ENCODE data around the gene HOMER2. TPM values are rescaled to one million over a fixed set of nuclear protein-coding genes. Genes with fewer than 3 reads are reported as not detected.
"Not testable (repeated sequence)": the region's sequence is repeated elsewhere in the genome, so short reads cannot be mapped to it uniquely, and the experiment has no call there.

The HOMER2 gene
- total and polyA plus RNA-seq, 2 donors (not counting 3 experiments of a cell fraction or from before 2014, with no cell fraction given) = 0.60 to 0.68 TPM

- FAIRE-seq (no peak), DNase-seq (ENCODE audit: low read depth, low spot score) (no peak)
- H3K9me3 ChIP-seq (replicated peaks; ENCODE audit: control insufficient read depth, insufficient read depth, low read length) = no peaks in the 10 kb centered on the region
- BruUV-seq (replicated peaks) = no TSS peak
- no peaks in the 10 kb centered on the region for H4K20me1 ChIP-seq (replicated peaks; ENCODE audit: control insufficient read depth, extremely low read depth, insufficient read depth, low read length)
- H2AFZ ChIP-seq (ENCODE audit: low read depth, low read length) = no peak overlapping the region
- H3K27ac ChIP-seq (ENCODE audit: insufficient read depth, low read depth, low read length) = no peak overlapping the region
- H3K36me3 ChIP-seq (ENCODE audit: control insufficient read depth in 2 of 2, extremely low read depth in 1 of 2, insufficient read depth in 2 of 2, low read length in 2 of 2) = no peaks in the 10 kb centered on the region
- H3K4me1 ChIP-seq (ENCODE audit: control insufficient read depth, extremely low read depth, insufficient read depth, low read length) = no peaks in the 10 kb centered on the region
- H3K9me1 ChIP-seq (replicated peaks; ENCODE audit: control insufficient read depth, extremely low read depth, insufficient read depth, low read length) = no peaks in the 10 kb centered on the region
- H3K4me2 ChIP-seq (ENCODE audit: insufficient read depth, low read length) = no peak overlapping the region
- H3K9ac ChIP-seq (replicated peaks; ENCODE audit: extremely low read depth, insufficient read depth, low read length) = no peak overlapping the region
- TF ChIP-seq MYC (IDR thresholded peaks at IDR 0.05; ENCODE audit: low read depth, low read length) = no peak
- TF ChIP-seq GATA2 (IDR thresholded peaks at IDR 0.05; ENCODE audit: insufficient read depth, insufficient read length, low read depth, low read length) = no peak
- no peaks in the 10 kb centered on the region for H3K27me3 ChIP-seq (ENCODE audit: control insufficient read depth in 2 of 2, insufficient read depth in 2 of 2, low read length in 2 of 2)
- intact Hi-C loops (cut with micrococcal nuclease) = no loop called here
- H3K79me2 ChIP-seq (ENCODE audit: control insufficient read depth, insufficient read depth, low read length) = no peaks in the 10 kb centered on the region
- dilution Hi-C loops (cut with MboI; ENCODE audit: extremely low pct_ligation_motif_present, low sequenced_read_pairs) = no loop called here
- ChIA-PET CTCF (no interaction called here), POLR2A (no interaction called here)
- H3K4me3 ChIP-seq (replicated peaks in 1 of 3; ENCODE audit: insufficient read depth in 1 of 3, low read depth in 1 of 3, low read length in 3 of 3) = no peak overlapping the region
Measured at GRCh38 chr15:82894971-82895520, 57.5 kb downstream of the HOMER2 start.

- CTCF ChIA-PET = interaction anchor here (0.6 kb wide), 1 partner anchor 58 kb away, joined by 3 read pairs; no protein-coding TSS in a partner anchor
Measured at GRCh38 chr15:82893473-82893872, 59.0 kb downstream of the HOMER2 start.

More at GRCh38 chr15:82893473-82893872, 59.0 kb downstream of the HOMER2 start:
- H3K4me3 ChIP-seq (replicated peaks in 1 of 3; ENCODE audit: insufficient read depth in 1 of 3, low read depth in 1 of 3, low read length in 3 of 3); H4K20me1 ChIP-seq (replicated peaks; ENCODE audit: control insufficient read depth, extremely low read depth, insufficient read depth, low read length); H3K27ac ChIP-seq (ENCODE audit: insufficient read depth, low read depth, low read length); H3K27me3 ChIP-seq (ENCODE audit: control insufficient read depth in 2 of 2, insufficient read depth in 2 of 2, low read length in 2 of 2); BruUV-seq (replicated peaks); H3K36me3 ChIP-seq (ENCODE audit: control insufficient read depth in 2 of 2, extremely low read depth in 1 of 2, insufficient read depth in 2 of 2, low read length in 2 of 2); DNase-seq (ENCODE audit: low read depth, low spot score); dilution Hi-C loops (cut with MboI; ENCODE audit: extremely low pct_ligation_motif_present, low sequenced_read_pairs); H2AFZ ChIP-seq (ENCODE audit: low read depth, low read length); intact Hi-C loops (cut with micrococcal nuclease); H3K9me1 ChIP-seq (replicated peaks; ENCODE audit: control insufficient read depth, extremely low read depth, insufficient read depth, low read length); H3K9ac ChIP-seq (replicated peaks; ENCODE audit: extremely low read depth, insufficient read depth, low read length); POLR2A ChIA-PET; H3K4me2 ChIP-seq (ENCODE audit: insufficient read depth, low read length); H3K79me2 ChIP-seq (ENCODE audit: control insufficient read depth, insufficient read depth, low read length); FAIRE-seq; H3K9me3 ChIP-seq (replicated peaks; ENCODE audit: control insufficient read depth, insufficient read depth, low read length); H3K4me1 ChIP-seq (ENCODE audit: control insufficient read depth, extremely low read depth, insufficient read depth, low read length): not testable (repeated sequence)

Measured in endothelial cell of umbilical vein (primary cell).